CD4-positive, alpha-beta T cell treated with Interferon alpha-2 for 1 hour (primary cell): Measurements from ENCODE around the gene FBXL7.

Experiments used
- DNase-seq, 2 donors: peaks; one replicate each; pipeline ENCODE4 v3.0.0-alpha.2; 2020 to 2022

FBXL7 gene

GRCh38 chr5:15585128-15585527 is 85.1 kb downstream of the FBXL7 start:
- no peak for DNase-seq

DNA sequence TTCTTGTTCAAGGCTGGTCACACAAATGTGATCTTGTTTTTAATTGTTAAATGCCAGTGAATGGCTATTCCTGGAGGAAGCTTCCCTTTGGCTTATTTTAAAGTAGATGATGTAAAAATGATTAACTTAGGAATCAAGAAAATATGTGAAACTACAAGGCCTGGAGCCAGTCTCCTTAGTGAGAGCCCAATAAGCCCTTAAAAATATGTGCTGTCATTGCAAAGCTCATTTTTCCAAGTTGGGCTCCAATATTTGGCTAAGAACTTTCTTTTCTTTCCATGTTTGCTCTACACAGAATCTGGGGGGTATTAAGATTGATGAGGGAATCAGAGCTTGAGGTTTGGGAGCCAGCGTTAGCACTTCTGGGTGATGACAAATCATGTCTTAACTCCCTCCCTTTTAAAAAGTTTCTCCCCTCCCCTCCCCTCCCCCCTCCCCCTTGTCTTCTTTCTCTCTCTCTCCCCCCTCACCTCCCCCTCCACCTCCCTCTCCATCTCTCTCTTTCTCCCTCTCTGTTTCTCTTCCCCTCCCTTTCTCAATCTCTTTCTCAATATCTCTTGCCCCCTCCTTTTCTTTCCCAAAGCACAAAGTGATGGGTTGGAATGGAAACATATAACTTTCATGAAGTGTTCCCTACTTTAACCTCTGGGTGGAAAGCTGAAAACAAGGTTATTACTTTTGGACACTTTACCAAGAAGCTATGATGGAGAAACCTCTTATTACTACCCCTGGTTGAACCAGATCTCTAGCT is 86.0 kb downstream of the FBXL7 start:
- no peak for DNase-seq

DNA sequence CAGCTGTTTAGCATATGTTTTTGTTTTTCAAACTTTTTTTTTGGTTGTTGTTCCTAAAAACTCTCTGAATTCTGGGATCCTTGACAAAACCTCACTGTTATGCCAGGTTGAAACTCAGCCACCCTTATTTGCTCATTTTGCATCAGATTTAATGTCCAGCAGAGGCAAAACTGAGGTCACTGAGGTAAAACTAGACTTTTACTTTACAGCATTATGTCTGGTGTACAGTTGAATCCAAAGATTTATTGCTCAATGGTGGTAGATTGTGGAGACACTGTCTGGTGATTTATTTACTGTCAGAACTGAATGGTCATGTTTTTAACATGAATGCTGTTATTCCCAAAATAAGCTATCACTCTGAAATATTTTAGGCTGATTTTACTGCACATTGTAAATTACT is 87.9 kb downstream of the FBXL7 start:
- no peak for DNase-seq

DNA sequence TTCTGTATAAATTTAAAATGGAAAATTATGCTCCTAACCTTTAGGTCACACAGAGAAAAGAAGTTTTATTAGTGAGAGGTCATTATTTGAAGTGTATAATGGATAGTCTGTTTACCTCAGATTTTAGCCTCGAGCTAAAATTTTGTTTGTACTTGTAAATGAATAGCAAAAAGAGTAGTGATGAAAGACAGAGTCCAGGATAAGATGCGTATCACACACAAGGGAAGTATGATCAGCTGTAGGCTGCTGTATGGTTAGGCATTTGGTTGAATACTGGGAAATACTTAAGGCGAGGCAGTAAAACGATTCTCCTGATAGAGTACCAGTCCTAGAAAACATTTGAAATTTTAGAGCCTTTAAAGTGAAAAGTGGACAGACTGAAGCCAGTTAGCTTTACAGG is 92.7 kb downstream of the FBXL7 start:
- DNase-seq: no peak

DNA sequence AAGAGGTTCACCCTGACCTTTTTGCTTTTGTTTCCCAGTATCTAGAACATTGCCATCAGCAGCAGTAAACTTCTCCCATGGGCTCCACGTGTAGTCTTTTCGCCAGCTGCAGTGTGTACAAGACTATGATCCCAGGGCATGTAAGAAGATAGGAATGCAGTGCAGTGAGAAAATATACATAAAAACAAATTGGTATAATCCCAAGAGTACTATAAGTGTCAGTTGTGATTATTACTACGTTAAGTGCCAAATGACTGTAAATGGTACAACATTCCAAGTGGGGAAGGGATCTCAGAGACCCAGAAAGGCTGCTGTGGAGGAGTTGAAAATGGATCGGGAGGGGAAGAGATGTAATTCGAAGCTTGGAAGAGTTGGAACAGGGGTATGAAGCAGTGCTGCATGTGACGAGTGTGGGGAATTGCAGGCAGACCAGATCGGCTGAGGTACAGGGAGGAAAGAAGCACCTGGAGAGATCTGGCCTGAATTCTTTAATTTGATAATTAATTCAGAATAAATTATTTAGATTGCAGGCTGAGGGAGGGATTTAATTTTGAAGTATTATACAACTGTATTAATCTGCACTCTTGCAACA is 95.1 kb downstream of the FBXL7 start:
- DNase-seq: no peak

GRCh38 chr5:15595929-15596328 is 95.9 kb downstream of the FBXL7 start:
- no peak for DNase-seq

DNA sequence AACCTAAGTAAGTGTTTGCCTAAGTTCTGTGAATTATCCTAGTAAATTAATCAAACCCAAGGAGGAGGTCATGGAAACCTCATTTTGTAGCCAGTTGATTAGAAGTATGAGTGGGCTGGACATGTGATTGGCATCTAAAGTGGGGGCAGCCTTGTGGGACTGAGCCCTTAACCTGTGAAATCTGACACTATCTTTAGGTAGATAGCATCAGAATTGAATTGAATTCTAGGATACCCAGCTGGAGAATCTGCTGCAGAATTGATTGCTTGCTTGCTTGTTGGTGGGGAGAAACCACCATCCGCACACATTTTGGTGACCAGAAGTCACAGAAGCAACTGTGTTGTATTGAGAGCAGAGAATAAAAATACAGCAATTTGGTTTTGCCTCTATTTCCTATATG is 97.0 kb downstream of the FBXL7 start:
- no peak for DNase-seq

DNA sequence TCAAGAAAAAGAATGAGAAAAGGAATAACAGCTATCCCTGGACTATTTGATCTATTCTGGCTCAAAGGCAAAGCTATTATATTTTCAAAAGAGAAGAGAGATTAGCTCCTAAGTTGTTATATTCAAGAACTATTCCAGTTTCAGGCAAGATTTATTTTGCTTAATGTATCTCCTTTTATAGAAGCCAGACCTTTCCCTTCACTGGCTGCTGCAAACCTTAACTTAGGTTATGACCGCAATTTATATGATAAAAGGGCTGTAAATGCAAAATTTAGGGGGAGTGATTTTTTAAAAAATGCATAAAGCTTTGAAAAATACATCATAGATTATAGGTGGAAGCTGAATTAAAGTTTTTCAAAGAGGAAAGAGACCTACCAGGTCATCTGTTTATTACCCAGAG is 97.8 kb downstream of the FBXL7 start:
- no peak for DNase-seq

DNA sequence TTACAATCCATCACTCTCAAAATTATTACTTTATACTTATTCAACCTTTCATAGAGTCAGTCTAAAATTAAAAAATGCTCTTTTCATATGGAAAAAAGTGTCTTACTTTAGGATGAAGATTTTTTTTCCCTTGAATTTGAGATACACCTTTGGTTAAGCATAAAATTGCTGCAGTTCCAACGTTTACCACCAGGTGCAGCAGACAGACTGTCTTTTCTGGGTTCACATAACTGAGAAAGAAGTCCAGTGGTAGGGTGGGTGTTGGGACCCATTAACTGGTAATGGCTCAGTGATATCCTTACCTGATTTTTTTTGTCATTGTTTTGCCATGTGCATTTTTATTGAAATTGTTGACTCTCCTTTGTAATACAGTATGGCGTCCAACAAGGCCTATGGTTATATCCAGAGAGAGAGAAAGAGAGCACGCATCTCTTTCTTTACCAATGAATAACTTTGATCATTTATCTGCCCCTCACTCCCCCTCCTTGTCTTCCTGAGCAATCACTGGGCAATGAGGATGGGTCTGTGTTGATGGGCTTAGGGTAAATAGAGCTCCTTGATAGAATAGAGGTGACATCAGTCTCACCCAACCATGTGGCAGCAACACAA is 98.4 kb downstream of the FBXL7 start:
- DNase-seq: no peak

DNA sequence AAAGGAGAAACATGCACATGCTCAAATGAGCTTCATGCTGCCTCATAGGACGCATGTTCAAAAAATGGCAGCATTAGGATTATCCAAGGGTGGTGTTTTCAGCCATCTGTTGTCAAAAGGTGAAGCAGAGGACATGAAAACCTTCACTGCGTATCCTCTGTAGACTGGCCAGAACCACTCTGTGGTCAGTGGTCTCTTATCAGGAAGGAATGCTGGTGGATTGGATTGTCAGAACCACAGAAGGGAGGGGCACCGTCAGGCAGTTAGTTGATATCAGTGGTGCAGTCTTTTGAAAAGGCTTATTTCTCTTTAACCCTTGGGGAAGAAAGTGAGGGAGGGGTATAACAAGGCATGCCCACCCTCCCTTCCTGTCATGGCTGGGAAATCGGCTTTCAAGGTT is 100.1 kb downstream of the FBXL7 start:
- DNase-seq: no peak

- DNase-seq: no peak
These were observed 101.3 kb downstream of the FBXL7 start for GRCh38 chr5:15601274-15601673.

DNA sequence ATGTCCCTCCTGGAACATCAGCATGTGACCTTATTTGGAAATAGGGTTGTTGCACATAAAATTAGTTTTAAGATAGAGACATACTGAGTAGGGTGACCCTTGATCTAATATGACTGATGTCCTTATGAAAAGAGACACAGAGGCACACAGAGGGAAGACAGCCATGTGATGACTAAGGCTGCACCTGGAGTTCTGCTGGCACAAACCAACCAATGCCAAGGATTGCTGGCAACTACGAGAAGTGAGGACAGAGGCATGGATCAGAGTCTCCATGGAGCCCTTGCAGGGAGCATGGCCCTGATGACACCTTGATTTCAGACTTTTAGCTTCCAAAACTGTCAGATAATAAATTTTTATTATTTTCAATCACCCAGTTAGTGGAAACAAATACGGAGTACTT is 101.9 kb downstream of the FBXL7 start:
- DNase-seq: no peak

DNA sequence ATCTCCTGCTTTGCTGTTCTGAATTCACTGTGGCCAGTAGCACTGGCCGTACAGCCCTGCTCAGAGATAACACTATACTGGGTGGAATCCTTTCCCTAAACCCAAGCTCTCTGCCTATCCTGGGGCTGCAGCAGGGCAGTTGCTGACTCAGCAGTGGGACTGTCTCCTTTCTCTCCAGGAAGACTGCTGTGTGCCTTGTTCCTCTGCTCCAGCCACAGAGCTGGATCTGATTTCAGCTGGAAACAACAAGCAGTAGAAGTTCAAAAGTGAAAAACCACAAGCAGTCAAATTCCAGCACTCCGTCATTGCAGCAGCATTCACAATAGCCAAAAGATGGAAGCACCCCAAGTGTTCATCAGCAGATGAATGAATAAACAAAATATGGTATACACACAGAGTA is 105.0 kb downstream of the FBXL7 start:
- DNase-seq: no peak

DNA sequence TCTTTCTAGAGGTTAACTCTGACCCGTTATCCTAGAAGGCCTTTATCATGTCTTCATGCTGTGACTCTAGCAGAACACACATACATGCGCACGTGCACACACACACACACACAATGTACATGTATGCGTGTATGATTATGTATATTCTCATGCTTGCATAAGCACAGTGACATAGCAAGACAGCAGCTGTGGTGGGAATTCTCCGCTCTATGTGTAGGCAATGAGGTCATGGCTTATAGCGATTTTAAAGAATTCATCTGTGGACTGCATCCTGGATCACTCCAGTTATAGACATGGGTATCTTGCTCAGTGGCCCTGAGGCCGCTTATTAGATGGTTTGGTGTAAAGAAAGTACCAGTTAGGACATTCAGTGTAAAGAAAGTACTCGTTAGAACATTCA is 106.2 kb downstream of the FBXL7 start:
- DNase-seq: no peak

- no peak for DNase-seq
These were observed 107.1 kb downstream of the FBXL7 start for GRCh38 chr5:15607076-15607475.

DNA sequence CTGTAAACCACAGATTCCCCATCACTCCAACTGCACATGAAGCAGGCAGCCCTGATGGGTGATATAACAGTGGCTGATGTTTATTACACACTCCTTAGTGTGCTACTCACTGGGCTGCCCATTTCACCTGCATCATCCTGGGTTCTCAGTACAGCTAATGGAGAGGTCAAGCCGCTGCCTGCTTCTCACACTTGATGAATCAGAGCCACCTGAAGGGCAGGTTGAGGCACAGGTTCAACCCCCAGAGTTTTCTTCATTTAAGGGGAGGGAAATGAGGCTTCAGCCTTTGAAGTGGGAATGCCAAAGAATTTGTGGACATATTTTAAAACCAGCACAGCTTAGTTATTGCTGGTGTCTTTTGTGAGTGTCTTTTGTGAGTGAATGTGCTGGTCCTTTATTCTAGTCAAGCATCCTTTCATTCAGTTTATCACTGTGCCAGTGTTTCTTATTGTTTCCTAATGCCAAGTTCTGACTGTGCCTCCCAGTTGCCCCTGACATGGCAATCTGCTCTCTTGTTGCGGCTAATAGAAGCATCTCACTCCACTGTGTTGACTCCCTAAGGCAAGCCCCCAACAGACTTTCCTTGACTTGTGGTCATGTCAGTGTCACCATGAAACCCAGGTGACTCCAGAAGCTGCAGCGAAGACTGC is 109.2 kb downstream of the FBXL7 start:
- no peak for DNase-seq

DNA sequence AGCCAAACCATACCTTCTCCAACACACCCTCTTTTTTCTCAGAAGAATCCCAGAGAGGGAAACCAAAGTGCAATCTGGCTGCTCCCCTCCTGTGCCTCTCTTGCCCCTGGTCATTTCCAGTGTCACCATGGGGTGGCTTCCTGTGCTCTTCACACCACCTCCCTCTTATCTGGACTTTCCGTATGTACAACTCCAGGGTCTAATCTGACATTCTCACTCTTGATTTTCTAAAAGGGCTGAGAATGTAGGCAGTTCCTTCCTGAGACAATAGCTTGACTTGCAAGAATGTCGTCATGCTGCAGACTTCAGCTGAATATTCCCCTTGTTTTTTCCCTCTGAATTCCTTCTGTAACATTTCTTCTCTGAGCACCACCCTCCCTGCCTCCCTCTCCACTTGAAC is 110.2 kb downstream of the FBXL7 start:
- no peak for DNase-seq

DNA sequence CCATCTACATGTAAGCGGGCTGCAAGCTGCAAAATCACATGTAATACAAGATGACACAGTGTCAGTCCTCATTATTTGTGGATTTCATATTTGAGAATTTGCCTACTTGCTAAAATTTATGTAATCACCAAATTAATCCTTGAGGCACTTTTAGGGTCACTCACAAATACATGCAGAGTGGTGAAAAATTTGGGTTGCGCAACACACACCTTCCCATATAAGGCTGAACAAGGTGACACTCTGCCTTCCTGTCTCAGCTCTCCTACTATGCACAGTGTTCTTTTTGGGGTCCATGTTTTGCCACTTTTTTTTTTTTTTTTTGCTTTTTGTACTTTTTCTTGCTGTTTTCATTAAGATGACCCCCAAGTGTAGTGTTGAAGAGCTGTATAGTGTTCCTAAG is 111.0 kb downstream of the FBXL7 start:
- no peak for DNase-seq

DNA sequence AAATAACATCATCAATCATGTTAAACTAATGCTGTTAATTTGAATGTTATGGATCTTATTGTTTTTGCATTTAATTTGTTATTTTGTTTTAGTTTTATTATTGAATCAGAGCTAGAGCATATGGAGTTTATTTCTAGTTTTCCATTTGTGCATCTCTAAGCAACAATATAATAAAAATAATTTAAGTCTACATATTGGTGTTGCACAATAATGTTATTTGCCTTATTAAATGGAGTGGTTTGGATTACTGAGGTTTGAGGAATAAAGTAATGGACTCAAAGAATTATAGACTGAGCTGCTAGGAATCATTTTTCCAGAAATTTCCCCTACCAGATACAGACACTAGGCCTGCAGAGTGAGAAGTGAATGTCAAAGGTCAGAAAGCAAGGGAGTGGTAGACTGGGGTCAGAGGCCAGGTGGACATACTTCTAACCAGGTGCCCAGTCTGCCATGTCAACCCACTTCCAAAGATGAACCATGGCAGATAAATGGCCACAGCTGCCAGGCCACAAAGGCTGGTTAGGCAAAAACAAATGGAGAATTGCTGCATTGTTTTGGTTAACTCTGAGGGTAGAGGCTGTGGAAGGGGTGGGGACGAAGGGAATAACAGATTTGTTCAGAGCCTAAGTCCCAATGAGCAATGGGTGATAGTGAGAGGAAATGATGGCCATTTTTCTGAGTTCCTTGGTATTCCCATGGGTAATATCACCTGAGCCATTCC is 113.1 kb downstream of the FBXL7 start:
- DNase-seq: no peak

DNA sequence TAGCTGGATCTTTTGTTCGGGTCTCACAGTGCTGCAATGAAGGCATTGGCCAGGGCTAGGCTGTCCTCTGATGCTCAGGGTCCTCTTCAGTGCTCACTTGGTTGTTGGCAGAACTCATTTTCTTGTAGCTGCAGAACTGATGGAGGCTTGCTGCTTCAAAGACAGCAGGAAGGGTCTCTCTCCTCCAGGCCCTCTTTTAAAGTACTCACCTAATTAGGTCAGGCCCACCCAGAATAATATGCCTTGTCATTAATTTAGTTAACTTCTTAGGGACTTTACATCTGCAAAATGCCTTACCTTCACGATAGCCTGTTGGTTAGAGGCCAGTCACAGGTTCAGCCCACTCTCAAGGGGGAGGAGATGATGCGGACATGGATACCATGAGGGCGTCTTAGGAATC is 114.7 kb downstream of the FBXL7 start:
- DNase-seq: no peak

DNA sequence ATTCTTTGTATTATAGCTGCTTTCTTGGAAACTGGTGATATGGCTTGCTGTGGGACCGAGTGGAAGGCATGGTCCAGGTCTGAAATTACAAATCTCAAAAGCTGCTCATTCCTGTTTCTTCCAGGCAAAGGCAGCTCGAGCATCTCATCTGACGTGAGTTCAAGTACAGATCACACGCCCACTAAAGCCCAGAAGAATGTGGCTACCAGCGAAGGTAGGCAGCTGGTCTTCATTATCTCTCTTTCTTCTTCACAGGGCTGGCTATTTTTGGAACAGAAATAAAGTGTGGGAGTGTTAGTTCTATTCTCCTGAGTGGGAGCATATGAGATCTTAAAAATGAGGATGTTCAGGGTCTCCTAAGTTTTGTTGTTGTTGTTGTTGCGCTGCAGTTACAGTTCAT is 115.9 kb downstream of the FBXL7 start:
- DNase-seq: no peak

GRCh38 chr5:15618938-15619337 is 119.0 kb downstream of the FBXL7 start:
- no peak for DNase-seq

- DNase-seq: no peak
These were observed 120.5 kb downstream of the FBXL7 start for GRCh38 chr5:15620501-15620900.
